Activated naive CD4-positive, alpha-beta T cell treated with anti-CD3 and anti-CD28 coated beads for 36 hours (primary cell): ENCODE results near the gene ATP11C. TPM values are rescaled to one million over a fixed set of nuclear protein-coding genes. Genes with fewer than 3 reads are reported as not detected.
"Not testable (repeated sequence)": the region's sequence is repeated elsewhere in the genome, so short reads cannot be mapped to it uniquely, and the experiment has no call there.

Experiments used
- CTCF ChIA-PET: fragments of 350-600 bp; sonication (Branson Sonifier 250); formaldehyde crosslinking; loops from one replicate; lab custom pipeline; 2021; ENCODE audit warnings: antibody characterized with exemption; lab: Charles Lee
- DNase-seq: peaks from one replicate; pipeline ENCODE4 v3.0.0-alpha.2; 2020
- H3K27ac Mint-ChIP-seq: one replicate; pipeline ENCODE4 v1.8.0; 2021; ENCODE audit warnings: mild to moderate bottlenecking, mixed read lengths
- H3K27me3 Mint-ChIP-seq: one replicate; pipeline ENCODE4 v1.8.0; 2021; ENCODE audit warnings: low read depth, mixed read lengths
- H3K36me3 Mint-ChIP-seq: one replicate; pipeline ENCODE4 v1.8.0; 2021; ENCODE audit warnings: low read depth, mixed read lengths
- H3K4me1 Mint-ChIP-seq: one replicate; pipeline ENCODE4 v1.8.0; 2021; ENCODE audit warnings: low read depth, mixed read lengths
- H3K4me3 Mint-ChIP-seq: one replicate; pipeline ENCODE4 v1.8.0; 2021; ENCODE audit warnings: mild to moderate bottlenecking, moderate library complexity, mixed read lengths
- H3K9me3 Mint-ChIP-seq: one replicate; pipeline ENCODE4 v1.8.0; 2021; ENCODE audit warnings: mixed read lengths
- intact Hi-C: fragments of 100-400 bp; cut with micrococcal nuclease; formaldehyde crosslinking; loops from one replicate; pipeline ENCODE4 v1.15.1; 2023
- total RNA-seq, 2 experiments: library from RNA; stranded (reverse); gene quantifications; one replicate each; pipeline ENCODE4 v1.2.3, GENCODE V29; 2021

The ATP11C gene
- total RNA-seq, 2 experiments from 2014 or later, result 18.3 to 20.8 TPM

DNA sequence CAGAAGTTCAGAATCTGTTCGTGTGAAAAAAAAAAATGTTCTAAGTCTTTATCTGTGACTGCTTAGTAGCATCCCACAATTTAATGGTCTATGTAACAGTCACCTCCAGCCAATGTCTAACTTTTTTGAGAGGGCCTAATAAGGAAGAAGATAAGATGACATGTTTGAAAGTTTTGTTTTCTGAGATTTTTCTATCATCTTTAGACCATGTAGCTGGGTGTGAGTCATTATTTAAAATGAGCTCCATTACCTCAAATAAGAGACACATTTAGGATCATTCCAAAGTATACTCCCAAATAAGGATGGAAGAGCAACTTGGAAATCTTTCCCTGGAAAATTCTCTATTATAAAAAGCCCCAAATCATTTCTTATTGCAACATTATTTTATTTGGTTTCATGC is 196.7 kb downstream of the ATP11C start:
- intact Hi-C loops, result no loop called here
- H3K27me3 Mint-ChIP-seq, result no peaks in the 10 kb centered on the region
- H3K36me3 Mint-ChIP-seq, result peaks cover 18% of the 10 kb centered on the region
- DNase-seq, result no peak
- CTCF ChIA-PET, result no interaction called here
- no peak overlapping the region for H3K4me3 Mint-ChIP-seq
- peaks cover 6% of the 10 kb centered on the region for H3K4me1 Mint-ChIP-seq
- no peaks in the 10 kb centered on the region for H3K9me3 Mint-ChIP-seq
- no peak overlapping the region for H3K27ac Mint-ChIP-seq

DNA sequence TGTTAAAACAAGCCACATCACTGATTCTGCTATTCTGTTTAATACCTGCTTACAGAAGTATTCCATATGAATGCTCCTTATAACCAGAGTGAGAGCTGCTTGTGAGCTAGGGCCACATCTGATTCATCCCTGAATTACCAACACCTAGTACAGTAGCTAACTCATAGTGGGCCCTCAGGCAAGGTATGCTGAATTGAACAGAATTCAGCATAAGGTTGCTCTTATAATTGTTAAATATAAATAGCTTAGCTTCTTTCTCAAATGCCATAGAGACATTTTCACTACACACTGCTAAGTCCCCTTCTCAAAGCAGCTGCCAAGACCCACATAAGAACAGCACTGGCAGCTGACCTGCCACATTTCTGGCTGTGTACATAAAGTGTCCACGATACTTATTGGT is 197.9 kb downstream of the ATP11C start:
- H3K4me3 Mint-ChIP-seq, result no peak overlapping the region
- DNase-seq, result no peak
- H3K27ac Mint-ChIP-seq, result no peak overlapping the region
- H3K9me3 Mint-ChIP-seq, result no peaks in the 10 kb centered on the region
- peaks cover 3% of the 10 kb centered on the region for H3K4me1 Mint-ChIP-seq
- H3K27me3 Mint-ChIP-seq, result no peaks in the 10 kb centered on the region
- intact Hi-C loops, result no loop called here
- CTCF ChIA-PET, result no interaction called here
- peaks cover 12% of the 10 kb centered on the region for H3K36me3 Mint-ChIP-seq

DNA sequence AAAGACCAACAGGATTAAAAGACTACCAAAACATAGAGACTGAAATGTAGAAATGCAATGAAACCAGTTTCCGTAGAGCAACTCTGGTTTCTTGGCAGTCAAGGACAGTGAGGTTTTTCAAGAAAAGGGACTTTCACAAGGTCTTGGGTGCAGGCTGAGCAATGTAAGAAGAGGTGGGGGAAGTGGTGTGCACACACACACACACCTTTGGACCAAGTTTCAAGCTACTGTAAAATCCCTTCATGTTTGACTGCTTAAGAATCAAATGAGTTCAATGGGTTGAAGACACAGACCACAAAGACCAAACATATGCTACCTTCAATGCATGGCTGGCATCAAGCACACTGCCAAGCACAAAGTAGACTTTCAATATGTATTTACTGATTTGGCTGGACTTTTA is 207.1 kb downstream of the ATP11C start:
- H3K36me3 Mint-ChIP-seq, result peaks cover 4% of the 10 kb centered on the region
- no peaks in the 10 kb centered on the region for H3K9me3 Mint-ChIP-seq
- H3K4me3 Mint-ChIP-seq, result no peak overlapping the region
- no peak overlapping the region for H3K27ac Mint-ChIP-seq
- CTCF ChIA-PET, result no interaction called here
- peaks cover 7% of the 10 kb centered on the region for H3K4me1 Mint-ChIP-seq
- no peak for DNase-seq
- no peaks in the 10 kb centered on the region for H3K27me3 Mint-ChIP-seq
- intact Hi-C loops, result no loop called here

DNA sequence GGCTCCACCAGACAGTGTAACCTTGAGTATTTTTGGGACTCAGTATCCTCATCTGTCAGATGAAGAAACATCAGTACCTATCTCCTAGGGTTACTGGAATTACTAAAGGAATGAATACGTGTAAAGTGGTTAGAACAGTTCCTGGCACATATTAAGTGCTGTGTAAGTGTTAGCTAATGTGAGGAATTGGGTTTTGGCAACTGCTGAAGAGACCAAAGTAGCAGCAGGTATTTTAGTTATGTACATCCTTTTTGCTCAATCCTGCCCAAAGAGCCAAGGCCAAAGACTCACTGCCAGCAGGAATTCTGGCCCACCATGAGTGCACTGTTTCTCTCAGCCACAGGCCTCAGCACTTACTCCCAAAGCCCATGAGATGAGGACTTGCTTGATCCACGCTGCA is 208.2 kb downstream of the ATP11C start:
- Mint-ChIP-seq H3K27ac (no peak overlapping the region), H3K4me3 (no peak overlapping the region), H3K4me1 (peaks cover 7% of the 10 kb centered on the region), H3K27me3 (no peaks in the 10 kb centered on the region), H3K9me3 (no peaks in the 10 kb centered on the region), H3K36me3 (peaks cover 6% of the 10 kb centered on the region)
- DNase-seq, result no peak
- CTCF ChIA-PET, result no interaction called here
- intact Hi-C loops, result no loop called here

DNA sequence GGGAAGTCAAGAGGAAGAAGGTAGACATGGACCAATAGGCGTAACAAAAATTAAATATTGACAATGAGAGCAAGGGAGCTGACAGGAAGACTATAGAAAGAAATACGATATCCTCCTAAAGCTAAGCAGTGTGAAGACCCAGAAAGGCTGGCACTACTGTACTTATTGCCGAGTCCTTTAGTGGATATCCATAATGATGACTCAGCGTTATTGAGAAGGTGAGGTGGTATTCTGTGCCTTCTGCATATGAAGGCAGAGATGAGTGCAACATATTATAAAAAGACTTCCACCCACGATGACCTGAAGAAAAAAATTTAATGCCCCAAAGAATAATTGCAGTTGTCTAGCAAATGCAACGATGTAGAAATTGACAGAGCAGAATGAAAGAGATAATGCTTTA is 211.9 kb downstream of the ATP11C start:
- Mint-ChIP-seq H3K4me3 (no peak overlapping the region), H3K9me3 (no peaks in the 10 kb centered on the region), H3K27ac (no peak overlapping the region), H3K4me1 (peaks cover 5% of the 10 kb centered on the region), H3K36me3 (peaks cover 3% of the 10 kb centered on the region), H3K27me3 (no peaks in the 10 kb centered on the region)
- intact Hi-C loops, result no loop called here
- DNase-seq, result no peak
- CTCF ChIA-PET, result no interaction called here

DNA sequence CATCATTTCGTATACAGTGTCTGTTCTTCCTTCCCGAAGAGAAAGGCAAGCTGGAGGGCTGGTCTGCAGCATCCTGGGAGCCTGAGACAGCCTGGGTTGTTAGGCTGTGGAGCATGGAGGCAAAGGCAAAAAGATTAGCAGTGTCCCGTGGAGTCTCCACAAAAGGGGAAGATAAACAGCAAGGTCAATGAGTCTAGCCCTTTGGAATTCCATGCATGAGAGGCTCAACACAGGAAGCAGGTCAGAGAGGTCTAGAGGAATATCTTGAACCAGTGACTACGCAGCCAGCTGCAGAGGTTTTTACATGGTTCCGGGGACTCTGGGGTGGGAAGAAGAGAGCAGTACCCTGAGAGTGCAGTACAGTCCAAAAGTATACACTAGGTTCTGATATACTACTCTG is 212.7 kb downstream of the ATP11C start:
- intact Hi-C loops, result no loop called here
- H3K9me3 Mint-ChIP-seq, result no peaks in the 10 kb centered on the region
- DNase-seq, result no peak
- H3K4me3 Mint-ChIP-seq, result no peak overlapping the region
- no peaks in the 10 kb centered on the region for H3K27me3 Mint-ChIP-seq
- CTCF ChIA-PET, result no interaction called here
- H3K27ac Mint-ChIP-seq, result no peak overlapping the region
- peaks cover 2% of the 10 kb centered on the region for H3K36me3 Mint-ChIP-seq
- no peaks in the 10 kb centered on the region for H3K4me1 Mint-ChIP-seq

DNA sequence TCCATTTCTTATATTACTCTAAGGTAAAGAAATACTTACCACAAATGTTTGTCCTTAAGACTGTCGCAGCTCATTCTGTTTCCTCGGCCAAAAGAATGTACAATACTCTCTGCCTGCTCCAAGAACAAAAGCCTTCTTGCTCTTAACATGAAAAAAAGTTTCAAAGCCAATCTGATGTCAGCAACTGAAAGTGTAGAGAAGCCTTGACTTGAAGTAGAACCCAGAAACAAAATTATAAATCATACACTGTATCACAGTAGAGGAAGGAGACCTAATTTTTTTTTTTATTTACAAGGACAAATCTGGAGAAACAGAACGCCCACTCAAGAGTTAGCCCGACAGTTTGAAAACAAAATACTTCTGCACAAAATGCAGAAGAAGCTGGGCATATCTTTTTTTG is 224.8 kb downstream of the ATP11C start, which contains the start of gene MCF2:
Gene MCF2 (minus strand): TSS at position 101 of the 400 bp plus-strand sequence. CDS start 56,423 bp downstream, outside the sequence.
- DNase-seq, result no peak
- Mint-ChIP-seq H3K27me3 (no peaks in the 10 kb centered on the region), H3K9me3 (no peaks in the 10 kb centered on the region), H3K4me3 (no peak within 1 kb of the TSS), H3K27ac (no peak within 1 kb of the TSS), H3K36me3 (no peaks in the 10 kb centered on the region), H3K4me1 (no peaks in the 10 kb centered on the region)
- CTCF ChIA-PET, result no interaction called here
- intact Hi-C loops, result no loop called here

DNA sequence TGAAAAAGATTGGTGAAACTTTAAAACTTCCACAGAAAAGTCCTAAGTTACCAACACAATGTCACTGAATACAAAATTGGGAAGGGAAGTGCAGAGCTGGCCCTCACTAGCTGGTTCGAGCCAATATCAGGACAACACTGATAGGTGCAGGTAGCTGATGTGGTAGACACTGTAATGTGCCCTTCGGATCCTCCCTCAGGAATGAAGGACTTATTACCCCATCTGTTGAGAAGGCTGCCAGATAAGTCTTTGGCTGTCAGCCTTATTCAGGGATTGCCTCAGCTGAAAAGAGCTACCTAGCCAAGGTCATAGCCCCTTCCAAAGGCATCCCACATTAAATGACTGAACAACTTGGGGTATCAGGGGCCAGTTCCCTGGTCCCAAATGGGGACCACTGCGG is 230.2 kb downstream of the ATP11C start:
- no peak overlapping the region for H3K27ac Mint-ChIP-seq
- no peaks in the 10 kb centered on the region for H3K4me1 Mint-ChIP-seq
- no peaks in the 10 kb centered on the region for H3K27me3 Mint-ChIP-seq
- CTCF ChIA-PET, result no interaction called here
- intact Hi-C loops, result no loop called here
- no peaks in the 10 kb centered on the region for H3K9me3 Mint-ChIP-seq
- H3K4me3 Mint-ChIP-seq, result no peak overlapping the region
- DNase-seq, result no peak
- no peaks in the 10 kb centered on the region for H3K36me3 Mint-ChIP-seq

DNA sequence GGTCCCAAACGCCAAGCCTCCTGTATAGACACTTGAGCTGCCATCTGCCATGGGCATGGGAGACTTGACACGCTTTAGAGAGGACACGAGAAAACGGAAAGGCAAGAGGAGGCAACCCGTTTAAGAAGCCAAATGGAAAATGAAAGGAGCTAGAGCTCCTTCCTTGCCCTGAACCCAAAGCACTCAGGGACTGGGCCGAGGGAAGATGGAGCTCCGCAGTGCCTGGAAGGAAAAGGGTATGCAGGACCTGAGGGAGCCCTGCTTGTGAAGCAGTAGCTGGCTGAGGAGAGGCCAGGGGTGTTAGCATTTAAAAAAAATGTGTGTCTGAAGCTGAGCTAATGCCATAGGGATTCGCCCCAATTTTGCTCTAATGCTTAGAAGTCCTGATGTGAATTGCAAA is 239.9 kb downstream of the ATP11C start:
- Mint-ChIP-seq H3K4me1 (no peaks in the 10 kb centered on the region), H3K27me3 (peaks cover 21% of the 10 kb centered on the region), H3K4me3 (no peak overlapping the region), H3K27ac (no peak overlapping the region), H3K9me3 (no peaks in the 10 kb centered on the region), H3K36me3 (no peaks in the 10 kb centered on the region)
- CTCF ChIA-PET, result no interaction called here
- intact Hi-C loops, result no loop called here
- DNase-seq, result no peak

DNA sequence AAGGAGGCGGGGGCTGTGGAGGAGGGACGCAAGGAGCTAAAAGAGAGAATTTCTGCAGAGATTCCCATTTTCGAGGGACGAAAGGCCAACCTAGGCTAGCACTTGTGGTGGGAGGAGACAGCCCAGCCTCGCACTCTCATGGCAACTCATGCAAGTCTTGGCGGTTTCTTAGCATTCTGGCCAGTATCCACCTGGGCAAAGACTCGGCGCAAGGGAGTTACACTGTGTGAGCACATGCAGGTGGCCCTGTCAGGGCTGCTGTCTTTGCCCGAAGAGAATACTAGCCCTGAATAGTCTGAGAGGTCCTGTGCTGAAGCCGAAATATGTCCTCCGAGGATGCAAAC is 240.4 kb downstream of the ATP11C start:
- H3K36me3 Mint-ChIP-seq, result no peaks in the 10 kb centered on the region
- no peak for DNase-seq
- H3K27me3 Mint-ChIP-seq, result peaks cover 21% of the 10 kb centered on the region
- CTCF ChIA-PET, result no interaction called here
- intact Hi-C loops, result no loop called here
- H3K9me3 Mint-ChIP-seq, result no peaks in the 10 kb centered on the region
- no peak overlapping the region for H3K4me3 Mint-ChIP-seq
- no peak overlapping the region for H3K27ac Mint-ChIP-seq
- no peaks in the 10 kb centered on the region for H3K4me1 Mint-ChIP-seq

DNA sequence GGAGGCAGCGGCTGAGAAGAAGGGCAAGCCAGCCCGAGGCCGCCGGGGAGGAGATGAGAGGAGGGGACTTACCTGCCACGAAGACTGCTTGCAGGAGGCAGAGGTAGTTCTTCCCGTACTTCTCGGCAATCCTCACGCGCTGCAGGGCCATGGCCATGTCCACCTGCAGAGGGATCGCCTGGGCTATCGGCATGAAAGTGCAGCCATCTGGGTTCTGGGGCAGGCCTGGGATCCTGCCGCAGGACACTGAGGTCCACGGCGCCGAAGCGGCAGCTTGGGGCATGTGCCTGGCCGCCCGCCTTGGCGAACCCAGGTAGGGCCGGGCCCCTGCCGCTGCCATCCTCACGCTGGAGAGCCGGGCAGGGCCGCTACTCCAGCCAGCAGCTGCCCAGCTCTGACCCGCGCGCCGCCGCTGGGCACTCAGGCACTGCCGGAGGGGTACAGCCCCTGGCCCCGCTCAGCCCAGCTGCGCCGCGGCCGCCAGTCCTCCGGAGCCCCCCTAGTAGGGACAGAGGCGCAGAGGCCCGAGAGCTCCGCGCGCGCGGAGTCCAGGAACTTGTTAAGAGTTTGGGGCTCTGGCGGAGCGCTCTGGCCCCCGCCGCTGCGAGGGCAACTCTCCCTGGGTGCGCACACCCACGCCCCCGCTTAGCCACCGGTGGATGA is 240.9 kb downstream of the ATP11C start:
- H3K4me3 Mint-ChIP-seq, result no peak overlapping the region
- H3K36me3 Mint-ChIP-seq, result no peaks in the 10 kb centered on the region
- intact Hi-C loops, result no loop called here
- H3K27me3 Mint-ChIP-seq, result peaks cover 21% of the 10 kb centered on the region
- H3K27ac Mint-ChIP-seq, result no peak overlapping the region
- CTCF ChIA-PET, result no interaction called here
- H3K4me1 Mint-ChIP-seq, result no peaks in the 10 kb centered on the region
- no peaks in the 10 kb centered on the region for H3K9me3 Mint-ChIP-seq
- DNase-seq, result no peak

DNA sequence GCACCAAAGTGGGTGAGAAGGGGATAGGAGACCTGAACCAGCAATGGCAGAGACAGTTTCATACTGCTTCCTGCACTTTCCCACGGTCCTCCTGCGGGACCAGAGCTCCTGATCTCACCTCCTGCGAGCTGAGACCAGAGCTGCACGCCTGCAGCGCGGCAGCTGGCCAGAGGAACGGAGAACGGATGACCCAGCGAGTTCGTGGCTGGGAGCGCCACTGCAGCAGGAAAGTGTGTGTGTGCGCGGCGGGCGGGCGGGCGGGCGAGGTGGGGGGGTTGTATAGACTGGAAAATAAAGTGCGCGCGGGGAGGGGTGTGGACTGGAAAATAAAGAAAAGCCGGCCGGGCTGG is 241.4 kb downstream of the ATP11C start:
- H3K36me3 Mint-ChIP-seq, result peaks cover 2% of the 10 kb centered on the region
- no peak for DNase-seq
- intact Hi-C loops, result no loop called here
- H3K27ac Mint-ChIP-seq, result no peak overlapping the region
- no peaks in the 10 kb centered on the region for H3K4me1 Mint-ChIP-seq
- H3K27me3 Mint-ChIP-seq, result peaks cover 21% of the 10 kb centered on the region
- no peak overlapping the region for H3K4me3 Mint-ChIP-seq
- H3K9me3 Mint-ChIP-seq, result no peaks in the 10 kb centered on the region
- CTCF ChIA-PET, result no interaction called here

DNA sequence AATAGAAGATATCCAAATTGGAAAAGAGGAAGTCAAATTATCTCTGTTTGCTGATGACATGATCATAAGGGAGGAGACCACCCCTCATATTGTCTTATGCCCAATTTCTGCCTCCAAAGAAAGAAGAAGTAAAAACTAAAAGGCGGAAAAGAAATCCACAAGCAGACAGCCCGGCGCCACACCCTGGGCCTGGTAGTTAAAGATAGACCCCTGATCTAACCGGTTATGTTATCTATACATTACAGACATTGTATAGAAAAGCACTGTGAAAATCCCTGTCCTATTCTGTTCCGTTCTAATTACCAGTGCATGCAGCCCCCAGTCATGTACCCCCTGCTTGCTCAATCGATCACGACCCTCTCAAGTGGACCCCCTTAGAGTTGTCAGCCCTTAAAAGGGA is 247.7 kb downstream of the ATP11C start:
- H3K9me3 Mint-ChIP-seq, H3K36me3 Mint-ChIP-seq, H3K27me3 Mint-ChIP-seq, H3K27ac Mint-ChIP-seq, H3K4me3 Mint-ChIP-seq, CTCF ChIA-PET, intact Hi-C loops, DNase-seq, H3K4me1 Mint-ChIP-seq: not testable (repeated sequence)

DNA sequence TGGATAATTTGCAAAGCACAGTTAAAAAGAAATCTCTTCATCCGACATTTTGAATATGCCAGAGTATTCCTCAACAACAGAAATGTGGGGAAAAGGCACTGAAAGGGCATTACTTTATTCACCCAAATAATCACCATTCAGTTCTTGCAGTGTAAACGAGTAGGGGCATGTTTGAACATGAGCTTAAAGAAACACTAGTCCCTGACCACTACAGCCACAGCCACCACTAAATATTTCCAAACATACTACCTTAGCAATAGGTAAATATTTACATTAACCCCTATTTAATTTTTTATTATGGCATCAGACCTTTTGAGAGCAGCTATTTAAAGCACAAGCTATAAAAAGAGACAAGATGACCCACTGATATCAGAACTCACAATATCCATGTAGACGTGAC is 252.5 kb downstream of the ATP11C start:
- CTCF ChIA-PET, result no interaction called here
- Mint-ChIP-seq H3K27me3 (no peaks in the 10 kb centered on the region), H3K4me1 (no peaks in the 10 kb centered on the region), H3K9me3 (peaks cover 4% of the 10 kb centered on the region), H3K4me3 (no peak overlapping the region), H3K36me3 (peaks cover 2% of the 10 kb centered on the region), H3K27ac (no peak overlapping the region)
- DNase-seq, result no peak
- intact Hi-C loops, result no loop called here
